B cell (primary cell): ENCODE results near the gene SEC16A. TPM values are rescaled to one million over a fixed set of nuclear protein-coding genes. Genes with fewer than 3 reads are reported as not detected.

Experiments used
- ATAC-seq: fragments of 200-7000 bp; cut with Tn5 transposase; one replicate; pipeline ENCODE4 v1.10.0; 2021; ENCODE audit warnings: low read depth, mild to moderate bottlenecking, moderate number of reproducible peaks, moderate library complexity
- CTCF ChIA-PET: fragments of 350-600 bp; sonication (Branson Sonifier 250); formaldehyde crosslinking; loops from one replicate; lab custom pipeline; 2021; ENCODE audit warnings: antibody characterized with exemption, inconsistent platforms; lab: Charles Lee
- POLR2A ChIA-PET: fragments of 350-600 bp; sonication (Branson Sonifier 250); formaldehyde crosslinking; loops from one replicate; lab custom pipeline; 2021; ENCODE audit warnings: antibody characterized with exemption; lab: Charles Lee
- DNase-seq: peaks from one replicate; pipeline ENCODE4 v3.0.0; 2013
- H2AFZ ChIP-seq: 2 replicates; pipeline ENCODE4 v1.6.1; 2012; ENCODE audit warnings: mild to moderate bottlenecking, low read depth, low read length; ENCODE audit not compliant: insufficient read depth, poor library complexity, severe bottlenecking
- H3K27ac ChIP-seq, 2 donors: 1 replicate in 1 of 2; 2 replicates in 1 of 2; pipeline ENCODE4 v1.5.1; 2012 to 2013; ENCODE audit warnings: low read length in 2 of 2, mild to moderate bottlenecking in 2 of 2, moderate library complexity in 1 of 2
- H3K27me3 ChIP-seq, 4 experiments: fragments of 200-600 bp in 1 of 4; sonication (generic) in 1 of 4; replicated peaks in 1 of 4; 1 replicate in 2 of 4; 2 replicates in 2 of 4; pipeline versions ENCODE4 v1.6.1 to v1.7.0; 2013 to 2016; ENCODE audit warnings: low read length in 3 of 4, mild to moderate bottlenecking in 2 of 4, mixed read lengths in 1 of 4, moderate library complexity in 1 of 4; ENCODE audit not compliant: insufficient read depth in 4 of 4, control insufficient read depth in 3 of 4; ENCODE audit errors: control extremely low read depth in 1 of 4
- H3K36me3 ChIP-seq, 2 experiments: replicated peaks in 1 of 2; 1 replicate in 1 of 2; 2 replicates in 1 of 2; pipeline versions ENCODE4 v1.6.1 to v1.7.1; 2013; ENCODE audit warnings: low read length in 1 of 2; ENCODE audit not compliant: insufficient read depth in 2 of 2, control insufficient read depth in 1 of 2; ENCODE audit errors: control extremely low read depth in 1 of 2, extremely low read depth in 1 of 2
- H3K4me1 ChIP-seq, 2 donors: fragments of 200-600 bp in 1 of 2; sonication (generic) in 1 of 2; 1 replicate in 1 of 2; 2 replicates in 1 of 2; pipeline versions ENCODE4 v1.5.1 to v1.6.1; 2013 to 2017; ENCODE audit warnings: low read length in 2 of 2; ENCODE audit not compliant: control insufficient read depth in 2 of 2, insufficient read depth in 2 of 2
- H3K4me2 ChIP-seq: replicated peaks from 2 replicates; pipeline ENCODE3; 2012; ENCODE audit warnings: mild to moderate bottlenecking, low read depth, low read length; ENCODE audit not compliant: poor library complexity, severe bottlenecking
- H3K4me3 ChIP-seq, 5 experiments: fragments of 200-600 bp in 1 of 5; sonication (generic) in 1 of 5; 1 replicate in 3 of 5; 2 replicates in 2 of 5; pipeline versions ENCODE4 v1.5.1 to v1.7.0; 2011 to 2016; ENCODE audit warnings: low read length in 4 of 5, mild to moderate bottlenecking in 4 of 5, low read depth in 2 of 5, control low read depth in 1 of 5, moderate library complexity in 1 of 5; ENCODE audit not compliant: insufficient read depth in 1 of 5; ENCODE audit errors: control extremely low read depth in 1 of 5, extremely low read depth in 1 of 5
- H3K79me2 ChIP-seq: fragments of 200-600 bp; sonication (generic); one replicate; pipeline ENCODE4 v1.6.0; 2016; ENCODE audit warnings: low read length; ENCODE audit not compliant: control insufficient read depth, insufficient read depth
- H3K9ac ChIP-seq: fragments of 200-600 bp; sonication (generic); 2 replicates; pipeline ENCODE4 v1.6.1; 2017; ENCODE audit warnings: mild to moderate bottlenecking, low read length, moderate library complexity
- H3K9me3 ChIP-seq, 3 donors: one replicate each; pipeline versions ENCODE4 v1.6.1 to v1.7.1; 2013; ENCODE audit warnings: low read length in 2 of 3; ENCODE audit not compliant: control insufficient read depth in 2 of 3, insufficient read depth in 1 of 3; ENCODE audit errors: control extremely low read depth in 1 of 3
- H4K20me1 ChIP-seq: 2 replicates; pipeline ENCODE4 v1.6.0; 2012; ENCODE audit warnings: mild to moderate bottlenecking, low read length; ENCODE audit not compliant: insufficient read depth, control insufficient read depth, poor library complexity, severe bottlenecking
- H3K27ac Mint-ChIP-seq: one replicate; pipeline ENCODE4 v1.8.0; 2021; ENCODE audit warnings: mixed read lengths
- H3K27me3 Mint-ChIP-seq: one replicate; pipeline ENCODE4 v1.8.0; 2021; ENCODE audit warnings: mixed read lengths
- H3K4me1 Mint-ChIP-seq: one replicate; pipeline ENCODE4 v1.8.0; 2021; ENCODE audit warnings: mixed read lengths
- H3K4me3 Mint-ChIP-seq: one replicate; pipeline ENCODE4 v1.8.0; 2021; ENCODE audit warnings: mixed read lengths
- H3K9me3 Mint-ChIP-seq: one replicate; pipeline ENCODE4 v1.8.0; 2022; ENCODE audit warnings: mixed read lengths; ENCODE audit not compliant: insufficient read depth
- EZH2 ChIP-seq: IDR thresholded peaks from 2 replicates; pipeline ENCODE4 v1.6.1; 2012; ENCODE audit warnings: borderline replicate concordance, low read depth, mild to moderate bottlenecking, moderate library complexity, low read length; ENCODE audit not compliant: insufficient read depth, poor library complexity, severe bottlenecking
- WGBS: methylation state at CpG from one replicate; pipeline ENCODE4 v1.1.5; 2013; ENCODE audit warnings: missing lambda C conversion rate; ENCODE audit not compliant: insufficient coverage; 5-methylcytosine and 5-hydroxymethylcytosine counted together
- intact Hi-C: fragments of 100-400 bp; cut with micrococcal nuclease; formaldehyde crosslinking; loops from one replicate; pipeline ENCODE4 v1.10.0; 2022
- polyA plus RNA-seq: library from polyadenylated mRNA; depleted of rRNA; stranded (reverse); fragments of >200 nt; gene quantifications from 2 replicates; pipeline ENCODE4 v1.2.3, GENCODE V29; 2012
- total RNA-seq, 2 donors: library from RNA; stranded (reverse); fragments of 120-200 nt in 1 of 2; gene quantifications; 1 replicate in 1 of 2; 2 replicates in 1 of 2; pipeline versions ENCODE4 v1.2.3 to v1.2.4, GENCODE V29; 2013 to 2022
- TF ChIP-seq, protein P1 (sequence below): fragments of 200-600 bp; IDR thresholded peaks from one replicate; pipeline ENCODE4 v1.8.0; 2022; ENCODE audit warnings: antibody characterized with exemption, mild to moderate bottlenecking

The SEC16A gene
- total and polyA plus RNA-seq, 2 donors (not counting 1 experiment from before 2014, with no cell fraction given), result 31.7 to 73.4 TPM

DNA sequence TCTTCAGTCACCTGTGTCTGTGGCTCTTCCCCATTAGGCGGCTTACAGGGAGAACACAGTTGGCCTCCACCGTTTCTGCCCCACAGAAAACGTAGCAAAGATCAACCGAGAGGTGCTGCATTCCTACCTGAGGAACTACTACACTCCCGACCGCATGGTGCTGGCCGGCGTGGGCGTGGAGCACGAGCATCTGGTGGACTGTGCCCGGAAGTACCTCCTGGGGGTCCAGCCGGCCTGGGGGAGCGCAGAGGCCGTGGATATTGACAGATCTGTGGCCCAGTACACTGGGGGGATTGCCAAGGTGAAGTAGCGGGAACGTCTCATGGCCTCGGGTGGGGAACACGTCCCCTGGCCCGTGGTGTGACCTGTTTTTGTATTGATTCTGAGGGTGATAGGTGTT is 65.9 kb downstream of the SEC16A start:
- Histone ChIP-seq H3K9ac (no peak overlapping the region), H3K9me3 (no peaks in the 10 kb centered on the region), H3K4me3 (no peak overlapping the region), H4K20me1 (peaks cover 22% of the 10 kb centered on the region), H3K36me3 (peaks cover 0 to 84% of the 10 kb centered on the region in 2 experiments), H3K4me1 (peaks cover 0 to under 1% of the 10 kb centered on the region in 2 donors), H3K4me2 (no peak overlapping the region), H3K79me2 (peaks cover 30% of the 10 kb centered on the region), H2AFZ (no peak overlapping the region), H3K27me3 (no peaks in the 10 kb centered on the region), H3K27ac (no peak overlapping the region)
- Mint-ChIP-seq H3K4me1 (peaks cover 3% of the 10 kb centered on the region), H3K27me3 (no peaks in the 10 kb centered on the region), H3K9me3 (no peaks in the 10 kb centered on the region), H3K27ac (no peak overlapping the region), H3K4me3 (no peak overlapping the region)
- POLR2A ChIA-PET, result interaction anchor here (0.7 kb wide), 1 partner anchor 384 kb away, joined by 3 read pairs; no protein-coding TSS in a partner anchor
- TF ChIP-seq, protein P1, sequence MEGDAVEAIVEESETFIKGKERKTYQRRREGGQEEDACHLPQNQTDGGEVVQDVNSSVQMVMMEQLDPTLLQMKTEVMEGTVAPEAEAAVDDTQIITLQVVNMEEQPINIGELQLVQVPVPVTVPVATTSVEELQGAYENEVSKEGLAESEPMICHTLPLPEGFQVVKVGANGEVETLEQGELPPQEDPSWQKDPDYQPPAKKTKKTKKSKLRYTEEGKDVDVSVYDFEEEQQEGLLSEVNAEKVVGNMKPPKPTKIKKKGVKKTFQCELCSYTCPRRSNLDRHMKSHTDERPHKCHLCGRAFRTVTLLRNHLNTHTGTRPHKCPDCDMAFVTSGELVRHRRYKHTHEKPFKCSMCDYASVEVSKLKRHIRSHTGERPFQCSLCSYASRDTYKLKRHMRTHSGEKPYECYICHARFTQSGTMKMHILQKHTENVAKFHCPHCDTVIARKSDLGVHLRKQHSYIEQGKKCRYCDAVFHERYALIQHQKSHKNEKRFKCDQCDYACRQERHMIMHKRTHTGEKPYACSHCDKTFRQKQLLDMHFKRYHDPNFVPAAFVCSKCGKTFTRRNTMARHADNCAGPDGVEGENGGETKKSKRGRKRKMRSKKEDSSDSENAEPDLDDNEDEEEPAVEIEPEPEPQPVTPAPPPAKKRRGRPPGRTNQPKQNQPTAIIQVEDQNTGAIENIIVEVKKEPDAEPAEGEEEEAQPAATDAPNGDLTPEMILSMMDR, result no peak
- no peak for TF ChIP-seq EZH2
- no peak for DNase-seq
- intact Hi-C loops, result no loop called here
- ATAC-seq, result no peak
- CTCF ChIA-PET, result interaction anchor here (0.6 kb wide), 1 partner anchor 310 kb away, joined by 3 read pairs; no protein-coding TSS in a partner anchor
- 95% methylated on average over 19 of the region's 19 CpGs for WGBS

DNA sequence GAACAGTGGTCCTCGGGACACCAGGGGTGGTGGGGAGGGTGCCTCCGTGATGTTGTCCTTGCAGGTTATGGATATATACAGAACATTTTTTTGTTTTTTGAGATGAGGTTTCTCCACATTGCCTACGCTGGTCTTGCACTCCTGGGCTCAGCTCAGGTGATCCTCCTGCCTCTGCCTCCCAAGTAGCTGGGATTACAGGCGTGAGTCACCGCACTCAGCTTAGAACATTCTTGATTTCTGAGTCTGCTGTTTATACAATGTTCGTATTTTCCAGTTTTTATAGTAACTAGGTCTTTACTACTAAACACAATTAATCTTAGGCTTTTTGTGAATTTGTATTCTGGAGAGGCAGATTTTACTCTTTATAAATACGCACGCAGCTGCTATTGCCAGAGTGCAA is 66.4 kb downstream of the SEC16A start:
- no peak overlapping the region for H3K4me3 ChIP-seq
- H2AFZ ChIP-seq, result no peak overlapping the region
- Mint-ChIP-seq H3K27ac (no peak overlapping the region), H3K4me3 (no peak overlapping the region), H3K27me3 (no peaks in the 10 kb centered on the region), H3K4me1 (peaks cover 8% of the 10 kb centered on the region), H3K9me3 (no peaks in the 10 kb centered on the region)
- POLR2A ChIA-PET, result no interaction called here
- peaks cover 5% of the 10 kb centered on the region in 2 donors for H3K4me1 ChIP-seq
- CTCF ChIA-PET, result interaction anchor here (0.6 kb wide), 1 partner anchor 311 kb away, joined by 3 read pairs; no protein-coding TSS in a partner anchor
- ATAC-seq, result no peak
- peaks cover 0 to 81% of the 10 kb centered on the region in 2 experiments for H3K36me3 ChIP-seq
- 87% methylated on average over 3 of the region's 8 CpGs for WGBS
- intact Hi-C loops, result no loop called here
- peaks cover 27% of the 10 kb centered on the region for H4K20me1 ChIP-seq
- H3K4me2 ChIP-seq, result no peak overlapping the region
- no peaks in the 10 kb centered on the region for H3K27me3 ChIP-seq
- TF ChIP-seq EZH2, result no peak
- TF ChIP-seq, protein P1, result no peak
- no peak for DNase-seq
- no peaks in the 10 kb centered on the region for H3K9me3 ChIP-seq
- no peak overlapping the region for H3K27ac ChIP-seq
- peaks cover 35% of the 10 kb centered on the region for H3K79me2 ChIP-seq
- no peak overlapping the region for H3K9ac ChIP-seq
